Endothelial cell of umbilical vein (primary cell): Measurements from ENCODE around the gene RASA2. TPM values are rescaled to one million over a fixed set of nuclear protein-coding genes. Genes with fewer than 3 reads are reported as not detected.

Experiments used
- BruUV-seq: library from RNA; stranded (reverse); fragments of 400-500 nt; replicated peaks from 2 replicates; lab custom pipeline; 2021; lab: Mats Ljungman, UMichigan
- CTCF ChIA-PET: fragments of 300-600, 350-600 bp; sonication (Branson Sonifier 250); formaldehyde crosslinking; loops from one replicate; lab custom pipeline; 2021; ENCODE audit warnings: antibody characterized with exemption, inconsistent platforms; lab: Charles Lee
- POLR2A ChIA-PET: fragments of 300-600, 350-600 bp; sonication (Branson Sonifier 250); formaldehyde crosslinking; loops from one replicate; lab custom pipeline; 2021; ENCODE audit warnings: antibody characterized with exemption, inconsistent platforms; lab: Charles Lee
- DNase-seq: peaks from one replicate; pipeline ENCODE4 v3.0.0-alpha.2; 2011; ENCODE audit warnings: low read depth, low spot score
- FAIRE-seq: peaks from 2 replicates; lab custom pipeline; 2011; peaks lifted over from hg19 to GRCh38; lab: Jason Lieb, UNC
- H2AFZ ChIP-seq: 2 replicates; pipeline ENCODE4 v1.6.0; 2012; ENCODE audit warnings: low read depth, low read length, control low read depth, inconsistent platforms
- H3K27ac ChIP-seq: 2 replicates; pipeline ENCODE4 v1.5.1; 2011; ENCODE audit warnings: low read depth, mild to moderate bottlenecking, control low read depth, low read length, moderate library complexity; ENCODE audit not compliant: insufficient read depth
- H3K27me3 ChIP-seq, 2 experiments: 2 replicates each; pipeline versions ENCODE4 v1.6.0 to v1.6.1; 2011; ENCODE audit warnings: low read length in 2 of 2, mixed read lengths in 1 of 2; ENCODE audit not compliant: control insufficient read depth in 2 of 2, insufficient read depth in 2 of 2
- H3K36me3 ChIP-seq, 2 experiments: 2 replicates in 1 of 2; 3 replicates in 1 of 2; pipeline ENCODE4 v1.5.1; 2011; ENCODE audit warnings: low read length in 2 of 2, mild to moderate bottlenecking in 1 of 2, moderate library complexity in 1 of 2; ENCODE audit not compliant: control insufficient read depth in 2 of 2, insufficient read depth in 2 of 2; ENCODE audit errors: extremely low read depth in 1 of 2
- H3K4me1 ChIP-seq: 3 replicates; pipeline ENCODE4 v1.5.1; 2011; ENCODE audit warnings: mild to moderate bottlenecking, low read length; ENCODE audit not compliant: control insufficient read depth, insufficient read depth; ENCODE audit errors: extremely low read depth
- H3K4me2 ChIP-seq: 2 replicates; pipeline ENCODE4 v1.6.1; 2011; ENCODE audit warnings: low read length, control low read depth, mixed read lengths; ENCODE audit not compliant: insufficient read depth
- H3K4me3 ChIP-seq, 3 experiments: fragments of 200-600 bp in 1 of 3; sonication (generic), shearing (Covaris generic) in 1 of 3; replicated peaks in 1 of 3; 2 replicates each; pipeline ENCODE4 v1.5.1; 2011 to 2016; ENCODE audit warnings: control low read depth in 3 of 3, low read length in 3 of 3, mild to moderate bottlenecking in 2 of 3, inconsistent platforms in 1 of 3, low read depth in 1 of 3, moderate library complexity in 1 of 3; ENCODE audit not compliant: insufficient read depth in 1 of 3
- H3K79me2 ChIP-seq: 2 replicates; pipeline ENCODE4 v1.6.0; 2012; ENCODE audit warnings: low read length, inconsistent platforms; ENCODE audit not compliant: control insufficient read depth, insufficient read depth
- H3K9ac ChIP-seq: replicated peaks from 2 replicates; pipeline ENCODE3; 2011; ENCODE audit warnings: low read length, control low read depth; ENCODE audit not compliant: insufficient read depth; ENCODE audit errors: extremely low read depth
- H3K9me1 ChIP-seq: replicated peaks from 3 replicates; pipeline ENCODE4 v1.6.0; 2011; ENCODE audit warnings: mild to moderate bottlenecking, low read length; ENCODE audit not compliant: control insufficient read depth, insufficient read depth; ENCODE audit errors: extremely low read depth
- H3K9me3 ChIP-seq: replicated peaks from 2 replicates; pipeline ENCODE4 v1.5.1; 2012; ENCODE audit warnings: low read length, inconsistent platforms; ENCODE audit not compliant: control insufficient read depth, insufficient read depth
- H4K20me1 ChIP-seq: replicated peaks from 2 replicates; pipeline ENCODE3; 2011; ENCODE audit warnings: mild to moderate bottlenecking, low read length; ENCODE audit not compliant: control insufficient read depth, insufficient read depth; ENCODE audit errors: extremely low read depth
- EZH2 ChIP-seq: IDR thresholded peaks from 2 replicates; pipeline ENCODE4 v1.6.1; 2012; ENCODE audit warnings: borderline replicate concordance, low read depth, mild to moderate bottlenecking, moderate library complexity, low read length, inconsistent platforms; ENCODE audit not compliant: severe bottlenecking
- FOS ChIP-seq: IDR thresholded peaks from 2 replicates; pipeline ENCODE4 v1.6.1; 2011; ENCODE audit warnings: mild to moderate bottlenecking, low read length, moderate library complexity, borderline replicate concordance; ENCODE audit not compliant: insufficient read depth
- GATA2 ChIP-seq: IDR thresholded peaks from 2 replicates; pipeline ENCODE4 v1.7.0; 2011; ENCODE audit warnings: low read depth, mild to moderate bottlenecking, moderate library complexity, mixed read lengths, low read length; ENCODE audit not compliant: insufficient read length, insufficient read depth
- JUN ChIP-seq: IDR thresholded peaks from 2 replicates; pipeline ENCODE4 v1.6.1; 2011; ENCODE audit warnings: borderline replicate concordance, low read depth; ENCODE audit not compliant: insufficient read length, insufficient read depth
- MYC ChIP-seq: IDR thresholded peaks from one replicate; pipeline ENCODE4 v1.6.1; 2011; ENCODE audit warnings: mild to moderate bottlenecking, low read depth, low read length
- POLR2A ChIP-seq: IDR thresholded peaks from 2 replicates; pipeline ENCODE4 v1.6.1; 2012; ENCODE audit warnings: low read depth, mild to moderate bottlenecking, control low read depth, low read length
- POLR2AphosphoS5 ChIP-seq: IDR thresholded peaks from 2 replicates; pipeline ENCODE4 v1.6.1; 2012; ENCODE audit warnings: low read depth, mild to moderate bottlenecking, control low read depth, low read length, moderate library complexity; ENCODE audit not compliant: insufficient read depth
- dilution Hi-C: fragments of 300-500 bp; cut with MboI; formaldehyde crosslinking; loops from one replicate; pipeline ENCODE4 v1.15.0; 2019; ENCODE audit warnings: low sequenced_read_pairs; ENCODE audit not compliant: extremely low pct_ligation_motif_present
- intact Hi-C: fragments of 100-400 bp; cut with micrococcal nuclease; formaldehyde crosslinking; loops from one replicate; pipeline ENCODE4 v1.10.0; 2022
- polyA plus RNA-seq, 4 experiments: library from polyadenylated mRNA; depleted of rRNA in 3 of 4; stranded (reverse) in 3 of 4; unstranded in 1 of 4; fragments of >200 nt; gene quantifications; 2 replicates each; pipeline versions ENCODE4 v1.2.1 to v1.2.3, GENCODE V29; 2011 to 2012; ENCODE audit warnings: missing spikeins in 1 of 4
- total RNA-seq: library from RNA; stranded (reverse); gene quantifications from 2 replicates; pipeline ENCODE4 v1.2.3, GENCODE V29; 2021
- TF ChIP-seq, protein P1 (sequence below), 2 donors: IDR thresholded peaks; 1 replicate in 1 of 2; 2 replicates in 1 of 2; pipeline ENCODE4 v1.5.1; 2011; ENCODE audit warnings: low read length in 2 of 2, mild to moderate bottlenecking in 2 of 2, moderate library complexity in 2 of 2, control low read depth in 1 of 2, inconsistent platforms in 1 of 2, low read depth in 1 of 2; ENCODE audit not compliant: insufficient read depth in 1 of 2; ENCODE audit errors: extremely low read depth in 1 of 2
- TF ChIP-seq, protein P2 (sequence below): IDR thresholded peaks from 2 replicates; pipeline ENCODE4 v1.6.1; 2011; ENCODE audit not compliant: insufficient read depth, insufficient read length

Gene RASA2
- total and polyA plus RNA-seq, 2 donors (not counting 3 experiments of a cell fraction or from before 2014, with no cell fraction given): 3.1 to 20.2 TPM

DNA sequence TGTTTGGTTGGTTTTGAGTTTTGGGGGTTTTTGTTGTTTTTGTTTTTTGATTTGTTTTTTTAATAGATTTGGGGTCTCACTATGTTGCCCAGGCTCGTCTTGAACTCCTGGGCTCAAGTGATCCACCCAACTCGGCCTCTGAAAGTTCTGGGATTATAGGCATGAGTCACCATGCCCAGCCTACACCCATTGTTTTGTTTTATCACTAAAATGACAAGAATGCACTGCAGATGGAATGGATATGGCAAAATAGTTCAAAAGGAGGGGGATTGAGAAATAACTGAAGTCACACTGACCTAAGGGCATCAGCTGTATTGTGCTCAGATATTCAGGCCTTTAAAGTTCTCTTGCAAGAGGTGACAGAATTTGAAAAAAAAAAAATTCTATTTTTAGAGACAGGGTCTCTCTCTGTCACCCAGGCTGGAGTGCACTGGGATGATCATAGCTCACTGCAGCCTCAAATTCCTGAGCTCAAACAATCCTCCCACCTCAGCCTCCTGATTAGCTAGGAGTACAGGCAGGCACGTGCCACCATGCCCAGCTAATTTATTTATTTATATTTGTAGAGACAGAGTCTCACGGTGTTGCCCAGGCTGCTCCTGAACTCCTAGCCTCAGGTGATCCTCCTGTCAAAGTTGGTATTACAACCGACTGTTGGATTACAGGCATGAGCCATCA is 4.4 kb upstream of the RASA2 start:
- ChIA-PET CTCF (interaction anchor here (1.2 kb wide), 1 partner anchor 18 kb away, joined by 3 read pairs; no protein-coding TSS in a partner anchor), POLR2A (no interaction called here)
- dilution Hi-C loops (no loop called here), intact Hi-C loops (no loop called here)
- Histone ChIP-seq H4K20me1 (no peaks in the 10 kb centered on the region), H3K79me2 (peaks cover 4% of the 10 kb centered on the region), H2AFZ (no peak overlapping the region), H3K4me3 (no peak overlapping the region), H3K27me3 (no peaks in the 10 kb centered on the region), H3K9me3 (no peaks in the 10 kb centered on the region), H3K4me1 (peaks cover 34% of the 10 kb centered on the region), H3K9me1 (no peaks in the 10 kb centered on the region), H3K36me3 (no peaks in the 10 kb centered on the region), H3K27ac (no peak overlapping the region), H3K4me2 (no peak overlapping the region), H3K9ac (no peak overlapping the region)
- peak; percentile 87 for FAIRE-seq
- peak; percentile 79 for DNase-seq
- BruUV-seq: no TSS peak
- TF ChIP-seq POLR2AphosphoS5 (peak; percentile 72), EZH2 (no peak), GATA2 (peak; percentile 88), JUN (peak; percentile 81), FOS (peak; percentile 91), MYC (no peak), POLR2A (no peak)
- TF ChIP-seq, protein P1, sequence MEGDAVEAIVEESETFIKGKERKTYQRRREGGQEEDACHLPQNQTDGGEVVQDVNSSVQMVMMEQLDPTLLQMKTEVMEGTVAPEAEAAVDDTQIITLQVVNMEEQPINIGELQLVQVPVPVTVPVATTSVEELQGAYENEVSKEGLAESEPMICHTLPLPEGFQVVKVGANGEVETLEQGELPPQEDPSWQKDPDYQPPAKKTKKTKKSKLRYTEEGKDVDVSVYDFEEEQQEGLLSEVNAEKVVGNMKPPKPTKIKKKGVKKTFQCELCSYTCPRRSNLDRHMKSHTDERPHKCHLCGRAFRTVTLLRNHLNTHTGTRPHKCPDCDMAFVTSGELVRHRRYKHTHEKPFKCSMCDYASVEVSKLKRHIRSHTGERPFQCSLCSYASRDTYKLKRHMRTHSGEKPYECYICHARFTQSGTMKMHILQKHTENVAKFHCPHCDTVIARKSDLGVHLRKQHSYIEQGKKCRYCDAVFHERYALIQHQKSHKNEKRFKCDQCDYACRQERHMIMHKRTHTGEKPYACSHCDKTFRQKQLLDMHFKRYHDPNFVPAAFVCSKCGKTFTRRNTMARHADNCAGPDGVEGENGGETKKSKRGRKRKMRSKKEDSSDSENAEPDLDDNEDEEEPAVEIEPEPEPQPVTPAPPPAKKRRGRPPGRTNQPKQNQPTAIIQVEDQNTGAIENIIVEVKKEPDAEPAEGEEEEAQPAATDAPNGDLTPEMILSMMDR (IDR thresholded peaks at IDR 0.05; ENCODE audit: extremely low read depth in 1 of 2, insufficient read depth in 1 of 2, low read depth in 1 of 2, low read length in 2 of 2): no peak
- TF ChIP-seq, protein P2, sequence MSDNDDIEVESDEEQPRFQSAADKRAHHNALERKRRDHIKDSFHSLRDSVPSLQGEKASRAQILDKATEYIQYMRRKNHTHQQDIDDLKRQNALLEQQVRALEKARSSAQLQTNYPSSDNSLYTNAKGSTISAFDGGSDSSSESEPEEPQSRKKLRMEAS: no peak
